Measurements from ENCODE around the gene RNF126.

GRCh38 chr19:646779-647565 lies 16.0 kb downstream of the RNF126 start:
- TF ChIP-seq CTCF (IDR thresholded peaks at IDR 0.05), result no peak
- no peak for TF ChIP-seq POLR2AphosphoS5 (IDR thresholded peaks at IDR 0.05; ENCODE audit: insufficient read depth in 1 of 2, low read depth in 1 of 2)
- no peak for TF ChIP-seq POLR2A (IDR thresholded peaks at IDR 0.05)
